Activated naive CD4-positive, alpha-beta T cell (primary cell): ENCODE results near the gene CFHR5.
"Not testable (repeated sequence)": the region's sequence is repeated elsewhere in the genome, so short reads cannot be mapped to it uniquely, and the experiment has no call there.

Source experiments
- DNase-seq, 4 experiments: peaks; one replicate each; lab custom pipeline; 2025; lab: John Stamatoyannopoulos, UW

CFHR5 gene

GRCh38 chr1:197017558-197018146 lies 40.3 kb downstream of the CFHR5 start:
- DNase-seq, result no peak

- DNase-seq, result no peak
These were observed 44.4 kb downstream of the CFHR5 start for GRCh38 chr1:197021716-197022115.

GRCh38 chr1:197024460-197024859 lies 47.1 kb downstream of the CFHR5 start:
- DNase-seq, result no peak

GRCh38 chr1:197027359-197027758 lies 50.0 kb downstream of the CFHR5 start:
- no peak for DNase-seq

GRCh38 chr1:197029749-197030148 lies 52.4 kb downstream of the CFHR5 start:
- DNase-seq, result no peak

GRCh38 chr1:197034631-197035339 lies 57.4 kb downstream of the CFHR5 start:
- not testable (repeated sequence) for DNase-seq

- DNase-seq, result no peak
These were observed 59.5 kb downstream of the CFHR5 start for GRCh38 chr1:197036861-197037260.

- no peak for DNase-seq
These were observed 64.4 kb downstream of the CFHR5 start for GRCh38 chr1:197041486-197042353.

- DNase-seq, result no peak
These were observed 65.5 kb downstream of the CFHR5 start for GRCh38 chr1:197042676-197043341.

GRCh38 chr1:197049100-197049499 lies 71.7 kb downstream of the CFHR5 start:
- no peak for DNase-seq
